ENCODE results near the gene WASF2. TPM values are rescaled to one million over a fixed set of nuclear protein-coding genes. Genes with fewer than 3 reads are reported as not detected.

WASF2 gene
- total and polyA plus RNA-seq, 2 of the 13 experiments (the other 11 are each of a cell fraction or from before 2014, with no cell fraction given) = 10.4 to 27.7 TPM

DNA sequence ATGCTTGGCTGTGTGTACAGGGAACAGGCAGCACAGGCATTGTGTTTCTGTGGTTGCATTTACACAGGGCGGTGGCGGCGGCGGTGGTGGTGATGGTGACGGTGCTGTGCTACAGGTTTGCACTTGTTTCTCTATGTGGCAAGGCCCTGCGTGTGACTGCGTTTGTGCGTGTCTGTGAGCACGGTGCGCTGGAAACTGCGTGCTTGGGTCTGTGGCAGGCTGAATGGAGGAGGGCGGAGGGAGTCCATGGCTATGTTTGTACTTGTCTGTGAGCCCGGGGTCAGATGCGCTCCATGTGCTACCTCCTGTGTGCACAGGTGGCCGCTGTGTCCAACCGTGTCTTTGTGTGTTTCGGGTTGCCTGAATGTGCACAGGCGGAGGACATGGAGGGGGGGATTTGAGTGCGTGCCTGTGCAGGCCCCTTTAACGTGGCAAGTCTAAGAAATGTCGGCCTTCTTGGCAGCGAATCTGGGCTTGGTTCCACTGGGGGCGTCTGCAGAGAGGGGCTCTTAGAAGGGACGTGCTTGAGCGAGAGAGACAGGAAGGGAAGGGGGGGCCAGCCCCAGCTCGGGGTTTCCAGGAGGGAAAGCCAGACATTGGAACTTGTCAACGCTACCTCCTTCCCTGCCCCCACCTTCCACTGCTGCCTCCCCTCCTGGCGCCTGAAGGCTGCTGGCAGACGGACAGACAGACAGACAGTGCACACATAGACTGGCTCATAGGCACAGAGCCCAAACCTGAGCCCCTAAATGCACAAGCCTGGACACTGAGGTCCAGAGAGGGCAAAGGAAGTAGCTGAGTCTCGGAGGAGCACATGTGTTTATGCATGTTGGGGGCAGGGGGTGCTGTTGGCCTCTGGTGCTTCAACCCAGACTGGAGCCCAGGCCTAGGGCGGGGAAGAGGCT lies 32.7 kb upstream of the WASF2 start (continued):
- TF ChIP-seq, protein P1, sequence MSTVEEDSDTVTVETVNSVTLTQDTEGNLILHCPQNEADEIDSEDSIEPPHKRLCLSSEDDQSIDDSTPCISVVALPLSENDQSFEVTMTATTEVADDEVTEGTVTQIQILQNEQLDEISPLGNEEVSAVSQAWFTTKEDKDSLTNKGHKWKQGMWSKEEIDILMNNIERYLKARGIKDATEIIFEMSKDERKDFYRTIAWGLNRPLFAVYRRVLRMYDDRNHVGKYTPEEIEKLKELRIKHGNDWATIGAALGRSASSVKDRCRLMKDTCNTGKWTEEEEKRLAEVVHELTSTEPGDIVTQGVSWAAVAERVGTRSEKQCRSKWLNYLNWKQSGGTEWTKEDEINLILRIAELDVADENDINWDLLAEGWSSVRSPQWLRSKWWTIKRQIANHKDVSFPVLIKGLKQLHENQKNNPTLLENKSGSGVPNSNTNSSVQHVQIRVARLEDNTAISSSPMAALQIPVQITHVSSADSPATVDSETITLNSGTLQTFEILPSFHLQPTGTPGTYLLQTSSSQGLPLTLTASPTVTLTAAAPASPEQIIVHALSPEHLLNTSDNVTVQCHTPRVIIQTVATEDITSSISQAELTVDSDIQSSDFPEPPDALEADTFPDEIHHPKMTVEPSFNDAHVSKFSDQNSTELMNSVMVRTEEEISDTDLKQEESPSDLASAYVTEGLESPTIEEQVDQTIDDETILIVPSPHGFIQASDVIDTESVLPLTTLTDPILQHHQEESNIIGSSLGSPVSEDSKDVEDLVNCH (CRISPR knock-in tag; IDR thresholded peaks at IDR 0.05) = no peak
- TF ChIP-seq SP1 (IDR thresholded peaks at IDR 0.05) (no peak), SP1 (CRISPR knock-in tag; IDR thresholded peaks at IDR 0.05) (no peak), HNF4G (IDR thresholded peaks at IDR 0.05; ENCODE audit: borderline replicate concordance, low read depth, low read length) (no peak), HNF4G (CRISPR knock-in tag; IDR thresholded peaks at IDR 0.05; ENCODE audit: borderline replicate concordance, low read depth) (no peak), ZNF496 (CRISPR knock-in tag; IDR thresholded peaks at IDR 0.05; ENCODE audit: insufficient replicate concordance) (no peak), ESRRA (CRISPR knock-in tag; IDR thresholded peaks at IDR 0.05; ENCODE audit: low read depth) (peak; percentile 37; the same call in 1 of the 2 replicates), ARID2 (CRISPR knock-in tag; IDR thresholded peaks at IDR 0.05; ENCODE audit: borderline replicate concordance) (no peak), SNAI1 (CRISPR knock-in tag; IDR thresholded peaks at IDR 0.05; ENCODE audit: borderline replicate concordance) (no peak), FOXC1 (CRISPR knock-in tag; IDR thresholded peaks at IDR 0.05; ENCODE audit: borderline replicate concordance) (no peak), NPAS2 (CRISPR knock-in tag; IDR thresholded peaks at IDR 0.05; ENCODE audit: borderline replicate concordance) (no peak), GZF1 (CRISPR knock-in tag; IDR thresholded peaks at IDR 0.05) (0 out of 2 replicates have a peak, but pooled peaks have one; percentile 69), ZFP37 (CRISPR knock-in tag; IDR thresholded peaks at IDR 0.05; ENCODE audit: borderline replicate concordance) (no peak), ZNF572 (CRISPR knock-in tag; IDR thresholded peaks at IDR 0.05) (no peak), KLF6 (CRISPR knock-in tag; IDR thresholded peaks at IDR 0.05) (no peak)
- TF ChIP-seq, protein P2, sequence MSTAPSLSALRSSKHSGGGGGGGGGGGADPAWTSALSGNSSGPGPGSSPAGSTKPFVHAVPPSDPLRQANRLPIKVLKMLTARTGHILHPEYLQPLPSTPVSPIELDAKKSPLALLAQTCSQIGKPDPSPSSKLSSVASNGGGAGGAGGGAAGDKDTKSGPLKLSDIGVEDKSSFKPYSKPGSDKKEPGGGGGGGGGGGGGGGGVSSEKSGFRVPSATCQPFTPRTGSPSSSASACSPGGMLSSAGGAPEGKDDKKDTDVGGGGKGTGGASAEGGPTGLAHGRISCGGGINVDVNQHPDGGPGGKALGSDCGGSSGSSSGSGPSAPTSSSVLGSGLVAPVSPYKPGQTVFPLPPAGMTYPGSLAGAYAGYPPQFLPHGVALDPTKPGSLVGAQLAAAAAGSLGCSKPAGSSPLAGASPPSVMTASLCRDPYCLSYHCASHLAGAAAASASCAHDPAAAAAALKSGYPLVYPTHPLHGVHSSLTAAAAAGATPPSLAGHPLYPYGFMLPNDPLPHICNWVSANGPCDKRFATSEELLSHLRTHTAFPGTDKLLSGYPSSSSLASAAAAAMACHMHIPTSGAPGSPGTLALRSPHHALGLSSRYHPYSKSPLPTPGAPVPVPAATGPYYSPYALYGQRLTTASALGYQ (CRISPR knock-in tag; IDR thresholded peaks at IDR 0.05) = no peak
- TF ChIP-seq, protein P3, sequence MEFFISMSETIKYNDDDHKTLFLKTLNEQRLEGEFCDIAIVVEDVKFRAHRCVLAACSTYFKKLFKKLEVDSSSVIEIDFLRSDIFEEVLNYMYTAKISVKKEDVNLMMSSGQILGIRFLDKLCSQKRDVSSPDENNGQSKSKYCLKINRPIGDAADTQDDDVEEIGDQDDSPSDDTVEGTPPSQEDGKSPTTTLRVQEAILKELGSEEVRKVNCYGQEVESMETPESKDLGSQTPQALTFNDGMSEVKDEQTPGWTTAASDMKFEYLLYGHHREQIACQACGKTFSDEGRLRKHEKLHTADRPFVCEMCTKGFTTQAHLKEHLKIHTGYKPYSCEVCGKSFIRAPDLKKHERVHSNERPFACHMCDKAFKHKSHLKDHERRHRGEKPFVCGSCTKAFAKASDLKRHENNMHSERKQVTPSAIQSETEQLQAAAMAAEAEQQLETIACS (CRISPR knock-in tag; IDR thresholded peaks at IDR 0.05) = no peak
- TF ChIP-seq, protein P4, sequence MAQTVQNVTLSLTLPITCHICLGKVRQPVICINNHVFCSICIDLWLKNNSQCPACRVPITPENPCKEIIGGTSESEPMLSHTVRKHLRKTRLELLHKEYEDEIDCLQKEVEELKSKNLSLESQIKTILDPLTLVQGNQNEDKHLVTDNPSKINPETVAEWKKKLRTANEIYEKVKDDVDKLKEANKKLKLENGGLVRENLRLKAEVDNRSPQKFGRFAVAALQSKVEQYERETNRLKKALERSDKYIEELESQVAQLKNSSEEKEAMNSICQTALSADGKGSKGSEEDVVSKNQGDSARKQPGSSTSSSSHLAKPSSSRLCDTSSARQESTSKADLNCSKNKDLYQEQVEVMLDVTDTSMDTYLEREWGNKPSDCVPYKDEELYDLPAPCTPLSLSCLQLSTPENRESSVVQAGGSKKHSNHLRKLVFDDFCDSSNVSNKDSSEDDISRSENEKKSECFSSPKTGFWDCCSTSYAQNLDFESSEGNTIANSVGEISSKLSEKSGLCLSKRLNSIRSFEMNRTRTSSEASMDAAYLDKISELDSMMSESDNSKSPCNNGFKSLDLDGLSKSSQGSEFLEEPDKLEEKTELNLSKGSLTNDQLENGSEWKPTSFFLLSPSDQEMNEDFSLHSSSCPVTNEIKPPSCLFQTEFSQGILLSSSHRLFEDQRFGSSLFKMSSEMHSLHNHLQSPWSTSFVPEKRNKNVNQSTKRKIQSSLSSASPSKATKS (CRISPR knock-in tag; IDR thresholded peaks at IDR 0.05) = no peak
- TF ChIP-seq, protein P5, sequence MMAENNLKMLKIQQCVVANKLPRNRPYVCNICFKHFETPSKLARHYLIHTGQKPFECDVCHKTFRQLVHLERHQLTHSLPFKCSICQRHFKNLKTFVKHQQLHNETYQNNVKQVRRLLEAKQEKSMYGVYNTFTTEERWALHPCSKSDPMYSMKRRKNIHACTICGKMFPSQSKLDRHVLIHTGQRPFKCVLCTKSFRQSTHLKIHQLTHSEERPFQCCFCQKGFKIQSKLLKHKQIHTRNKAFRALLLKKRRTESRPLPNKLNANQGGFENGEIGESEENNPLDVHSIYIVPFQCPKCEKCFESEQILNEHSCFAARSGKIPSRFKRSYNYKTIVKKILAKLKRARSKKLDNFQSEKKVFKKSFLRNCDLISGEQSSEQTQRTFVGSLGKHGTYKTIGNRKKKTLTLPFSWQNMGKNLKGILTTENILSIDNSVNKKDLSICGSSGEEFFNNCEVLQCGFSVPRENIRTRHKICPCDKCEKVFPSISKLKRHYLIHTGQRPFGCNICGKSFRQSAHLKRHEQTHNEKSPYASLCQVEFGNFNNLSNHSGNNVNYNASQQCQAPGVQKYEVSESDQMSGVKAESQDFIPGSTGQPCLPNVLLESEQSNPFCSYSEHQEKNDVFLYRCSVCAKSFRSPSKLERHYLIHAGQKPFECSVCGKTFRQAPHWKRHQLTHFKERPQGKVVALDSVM (CRISPR knock-in tag; IDR thresholded peaks at IDR 0.05) = peak; percentile 33; the same call in 1 of the 2 replicates
